HCT116 (cell line): ENCODE data around the gene RPAP3.

Experiments used
- CBX3 ChIP-seq: IDR thresholded peaks from 2 replicates; pipeline ENCODE4 v1.6.1; 2012; ENCODE audit warnings: low read depth
- CEBPB ChIP-seq: IDR thresholded peaks from 2 replicates; pipeline ENCODE4 v1.6.1; 2012; ENCODE audit warnings: low read depth
- EGR1 ChIP-seq: IDR thresholded peaks from 2 replicates; pipeline ENCODE4 v1.6.1; 2012; ENCODE audit warnings: low read depth
- EZH2 ChIP-seq: fragments of 200-600 bp; sonication (generic); IDR thresholded peaks from 2 replicates; pipeline ENCODE4 v1.6.1; 2017; ENCODE audit warnings: antibody characterized with exemption, mixed run types
- POLR2A ChIP-seq: IDR thresholded peaks from 2 replicates; pipeline ENCODE4 v1.7.0; 2011; ENCODE audit warnings: borderline replicate concordance; ENCODE audit not compliant: insufficient read depth, insufficient read length; ENCODE audit errors: extremely low read depth
- POLR2AphosphoS5 ChIP-seq: IDR thresholded peaks from 2 replicates; pipeline ENCODE4 v1.6.1; 2011; ENCODE audit warnings: mild to moderate bottlenecking, low read depth, low read length, moderate library complexity
- RAD21 ChIP-seq: IDR thresholded peaks from 2 replicates; pipeline ENCODE4 v1.6.1; 2012; ENCODE audit warnings: low read depth, mild to moderate bottlenecking
- SP1 ChIP-seq: IDR thresholded peaks from 2 replicates; pipeline ENCODE4 v1.6.1; 2012; ENCODE audit warnings: low read depth
- SRF ChIP-seq: IDR thresholded peaks from 2 replicates; pipeline ENCODE4 v1.6.1; 2012; ENCODE audit warnings: low read depth
- YY1 ChIP-seq: IDR thresholded peaks from 2 replicates; pipeline ENCODE4 v1.6.1; 2011; ENCODE audit warnings: low read length, low read depth, moderate library complexity, mild to moderate bottlenecking; ENCODE audit not compliant: insufficient replicate concordance; ENCODE audit errors: extremely low read depth
- ZFX ChIP-seq: fragments of 450-650 bp; IDR thresholded peaks from 2 replicates; pipeline ENCODE4 v1.6.1; 2017
- TF ChIP-seq, protein P1 (sequence below), 3 experiments: fragments of 200-600 bp in 1 of 3; sonication (generic) in 1 of 3; IDR thresholded peaks in 2 of 3; conservative IDR thresholded peaks in 1 of 3; 2 replicates each; pipeline ENCODE4 v1.5.1; 2012 to 2017; ENCODE audit warnings: low read depth in 2 of 3, low read length in 2 of 3, antibody characterized with exemption in 1 of 3, borderline replicate concordance in 1 of 3, control low read depth in 1 of 3, mild to moderate bottlenecking in 1 of 3, mixed read lengths in 1 of 3, mixed run types in 1 of 3, moderate library complexity in 1 of 3; ENCODE audit not compliant: insufficient read depth in 1 of 3
- TF ChIP-seq, protein P2 (sequence below): IDR thresholded peaks from 2 replicates; pipeline ENCODE4 v1.6.1; 2012

DNA sequence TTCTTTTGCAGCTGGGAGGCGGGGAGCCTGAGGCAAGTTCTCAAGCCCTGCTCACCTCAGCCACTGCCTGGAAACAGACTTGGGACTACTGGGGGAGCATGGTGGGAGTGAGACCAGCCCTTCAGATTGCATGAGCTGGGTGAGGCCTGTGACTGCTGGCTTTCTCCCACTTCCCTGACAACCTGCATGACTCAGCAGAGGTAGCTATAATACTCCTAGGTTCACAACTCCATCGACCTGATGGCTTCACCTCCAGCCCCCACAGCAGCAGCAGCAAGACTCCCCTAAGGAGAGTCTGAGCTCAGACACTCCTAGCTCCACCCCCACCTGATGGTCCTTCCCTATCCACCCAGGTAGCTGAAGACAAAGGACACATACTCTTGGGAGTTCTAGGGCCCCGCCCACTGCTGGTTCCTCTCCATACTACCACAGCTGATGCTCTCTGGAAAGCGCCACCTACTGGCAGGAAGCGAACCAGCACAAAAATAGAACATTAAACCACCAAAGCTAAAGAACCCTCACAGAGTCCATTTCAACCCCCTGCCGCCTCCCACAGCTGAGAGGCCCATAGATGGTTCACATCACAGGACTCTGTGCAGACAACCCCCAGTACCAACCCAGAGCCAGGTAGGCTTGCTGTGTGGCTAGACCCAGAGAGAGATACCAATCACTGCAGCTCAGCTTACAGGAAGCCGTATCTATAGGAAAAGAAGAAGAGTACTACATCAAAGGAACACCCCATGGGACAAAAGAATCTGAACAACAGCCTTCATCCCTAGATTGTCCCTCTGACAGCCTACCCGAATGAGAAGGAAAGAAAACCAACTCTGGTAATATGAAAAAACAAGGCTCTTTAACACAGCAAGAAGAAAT lies 68.7 kb downstream of the RPAP3 start:
- TF ChIP-seq POLR2A = no peak
- no peak for TF ChIP-seq POLR2AphosphoS5
- no peak for TF ChIP-seq CEBPB
- TF ChIP-seq, protein P1, sequence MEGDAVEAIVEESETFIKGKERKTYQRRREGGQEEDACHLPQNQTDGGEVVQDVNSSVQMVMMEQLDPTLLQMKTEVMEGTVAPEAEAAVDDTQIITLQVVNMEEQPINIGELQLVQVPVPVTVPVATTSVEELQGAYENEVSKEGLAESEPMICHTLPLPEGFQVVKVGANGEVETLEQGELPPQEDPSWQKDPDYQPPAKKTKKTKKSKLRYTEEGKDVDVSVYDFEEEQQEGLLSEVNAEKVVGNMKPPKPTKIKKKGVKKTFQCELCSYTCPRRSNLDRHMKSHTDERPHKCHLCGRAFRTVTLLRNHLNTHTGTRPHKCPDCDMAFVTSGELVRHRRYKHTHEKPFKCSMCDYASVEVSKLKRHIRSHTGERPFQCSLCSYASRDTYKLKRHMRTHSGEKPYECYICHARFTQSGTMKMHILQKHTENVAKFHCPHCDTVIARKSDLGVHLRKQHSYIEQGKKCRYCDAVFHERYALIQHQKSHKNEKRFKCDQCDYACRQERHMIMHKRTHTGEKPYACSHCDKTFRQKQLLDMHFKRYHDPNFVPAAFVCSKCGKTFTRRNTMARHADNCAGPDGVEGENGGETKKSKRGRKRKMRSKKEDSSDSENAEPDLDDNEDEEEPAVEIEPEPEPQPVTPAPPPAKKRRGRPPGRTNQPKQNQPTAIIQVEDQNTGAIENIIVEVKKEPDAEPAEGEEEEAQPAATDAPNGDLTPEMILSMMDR (IDR thresholded peaks at IDR 0.05 in 2 of 3, conservative IDR thresholded peaks at IDR 0.05 in 1 of 3; ENCODE audit: borderline replicate concordance in 1 of 3, insufficient read depth in 1 of 3, low read depth in 2 of 3, low read length in 2 of 3) = peak; percentile 62 to 88 (median 84)
- no peak for TF ChIP-seq EGR1
- TF ChIP-seq ZFX = no peak
- no peak for TF ChIP-seq SP1
- TF ChIP-seq EZH2 = no peak
- peak; percentile 20 for TF ChIP-seq YY1
- TF ChIP-seq SRF = no peak
- TF ChIP-seq, protein P2, sequence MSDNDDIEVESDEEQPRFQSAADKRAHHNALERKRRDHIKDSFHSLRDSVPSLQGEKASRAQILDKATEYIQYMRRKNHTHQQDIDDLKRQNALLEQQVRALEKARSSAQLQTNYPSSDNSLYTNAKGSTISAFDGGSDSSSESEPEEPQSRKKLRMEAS = no peak
- no peak for TF ChIP-seq CBX3
- peak; percentile 48; the same call in 1 of the 2 replicates for TF ChIP-seq RAD21
